Retina (tissue), 1 donor: ENCODE measurements around the gene PRDM16.

Experiments used
- DNase-seq: peaks from one replicate; pipeline ENCODE4 v3.0.0-alpha.2; 2016

PRDM16 gene

DNA sequence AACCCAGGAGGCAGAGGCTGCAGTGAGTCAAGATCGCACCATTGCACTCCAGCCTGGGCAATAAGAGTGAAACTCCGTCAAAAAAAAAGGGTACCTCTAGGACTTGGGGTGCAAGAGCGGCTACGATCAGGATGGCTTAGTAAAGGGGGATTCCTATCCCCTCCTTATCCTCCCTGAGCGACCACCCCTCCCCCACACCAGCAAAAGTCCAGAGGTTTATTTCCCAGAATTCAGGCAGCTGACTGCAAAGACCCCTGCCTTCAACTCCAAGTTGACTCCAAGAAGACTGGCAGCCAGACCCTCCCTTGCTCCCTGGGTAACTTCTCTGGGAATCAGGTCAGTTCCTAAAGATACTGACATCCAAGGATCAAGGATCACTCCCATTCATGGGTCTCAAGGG is 12.4 kb upstream of the PRDM16 start:
- DNase-seq, result no peak

DNA sequence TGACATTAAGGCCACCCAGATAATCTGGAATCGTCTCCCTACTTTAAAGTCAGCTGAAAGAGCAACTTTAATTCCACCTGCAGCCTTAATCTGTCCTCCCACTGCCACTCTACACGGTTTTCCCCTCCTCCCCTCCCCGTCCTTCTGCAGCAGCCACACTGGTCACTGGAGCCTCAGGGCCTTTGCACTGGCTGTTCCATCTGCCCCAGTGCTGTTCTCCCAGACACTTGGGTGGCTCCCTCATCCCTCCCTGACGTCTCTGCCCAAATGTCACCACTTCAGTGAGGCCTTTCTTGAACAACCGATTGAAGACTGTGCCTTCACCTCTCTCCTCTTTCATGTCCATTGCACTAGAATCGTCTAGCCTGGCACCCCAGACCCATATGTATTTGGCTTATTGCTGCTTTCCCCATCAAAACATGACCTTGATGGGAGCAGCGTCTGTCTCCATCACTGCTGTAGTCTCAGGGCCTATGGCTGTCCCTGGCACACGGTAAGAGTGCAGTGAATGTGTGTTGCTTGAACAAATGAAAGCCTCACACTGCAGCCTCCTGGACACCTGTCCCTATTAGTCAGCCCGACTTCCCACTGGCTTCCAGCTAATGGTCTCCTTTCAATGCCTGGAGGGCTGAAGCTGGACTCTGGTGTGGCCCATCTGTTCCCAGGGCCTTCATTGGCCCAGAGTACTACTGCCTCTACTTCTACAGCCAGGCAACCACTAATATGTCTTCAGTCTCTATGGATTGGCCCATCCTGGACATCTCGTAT is 10.6 kb upstream of the PRDM16 start:
- DNase-seq, result no peak

DNA sequence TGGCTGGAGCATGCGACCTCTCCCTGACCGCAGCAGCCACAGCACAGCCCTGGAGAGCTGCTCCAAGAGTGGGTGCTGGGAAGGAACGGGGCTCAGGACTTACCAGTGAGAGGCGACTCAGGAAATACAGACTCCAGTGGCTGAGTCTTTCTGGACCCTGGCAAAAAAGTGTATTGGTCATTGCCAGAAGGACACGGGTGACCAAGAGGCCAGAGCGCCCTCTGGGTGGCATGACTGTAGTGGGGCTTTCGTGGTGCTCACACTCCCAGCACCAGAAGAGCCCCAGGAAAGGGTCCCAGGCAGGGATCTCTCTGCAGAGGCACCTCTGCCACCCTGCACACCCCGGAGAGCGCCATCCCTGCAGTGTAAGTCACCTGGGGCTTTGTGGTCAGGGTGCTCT is 8.9 kb upstream of the PRDM16 start:
- DNase-seq, result no peak

DNA sequence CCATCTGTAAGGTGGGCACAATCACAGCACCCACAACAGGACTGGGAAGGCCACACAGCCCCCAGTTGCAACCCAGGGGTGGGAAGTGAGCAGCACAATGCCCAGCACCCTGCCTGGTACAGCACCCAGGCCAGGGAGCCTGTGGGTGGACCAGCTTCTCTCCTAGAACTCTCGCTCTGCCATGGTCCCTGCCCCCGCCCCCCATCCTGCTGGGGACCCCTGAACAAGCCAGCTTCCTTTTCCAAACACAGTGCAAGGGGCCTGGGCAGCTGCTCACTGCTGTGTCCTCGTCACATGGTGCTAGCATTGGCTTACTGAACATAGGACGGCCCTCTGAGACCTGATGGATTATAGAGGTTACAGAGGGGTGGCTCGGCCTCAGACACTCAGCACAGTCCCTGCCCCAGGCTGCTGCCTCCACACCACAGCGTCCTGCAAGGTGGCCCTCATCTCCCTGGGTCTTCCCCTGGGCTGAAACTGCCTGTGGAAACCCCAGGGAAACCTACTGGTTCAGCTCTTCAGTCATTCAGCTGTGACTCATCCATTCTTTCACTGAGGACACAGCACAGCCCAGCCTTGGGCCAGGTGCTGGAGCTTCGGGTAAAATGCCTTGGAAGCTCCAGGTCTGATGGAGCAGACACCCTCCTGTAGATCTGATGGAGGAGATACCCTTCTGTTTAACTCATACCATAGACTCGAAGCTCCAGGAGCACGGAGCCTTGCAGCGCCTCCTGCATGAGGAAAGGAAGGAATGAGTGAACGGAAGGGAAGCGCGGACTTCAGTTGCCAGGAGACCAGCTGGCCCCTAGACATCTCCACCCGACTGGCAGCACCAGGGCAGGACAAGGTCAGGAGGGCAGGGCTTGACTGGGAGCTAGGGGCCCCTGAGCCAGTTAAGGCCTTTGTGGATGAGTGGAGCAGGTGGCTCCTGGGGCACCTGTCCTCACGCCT is 8.1 kb upstream of the PRDM16 start:
- peak; percentile 33 for DNase-seq

DNA sequence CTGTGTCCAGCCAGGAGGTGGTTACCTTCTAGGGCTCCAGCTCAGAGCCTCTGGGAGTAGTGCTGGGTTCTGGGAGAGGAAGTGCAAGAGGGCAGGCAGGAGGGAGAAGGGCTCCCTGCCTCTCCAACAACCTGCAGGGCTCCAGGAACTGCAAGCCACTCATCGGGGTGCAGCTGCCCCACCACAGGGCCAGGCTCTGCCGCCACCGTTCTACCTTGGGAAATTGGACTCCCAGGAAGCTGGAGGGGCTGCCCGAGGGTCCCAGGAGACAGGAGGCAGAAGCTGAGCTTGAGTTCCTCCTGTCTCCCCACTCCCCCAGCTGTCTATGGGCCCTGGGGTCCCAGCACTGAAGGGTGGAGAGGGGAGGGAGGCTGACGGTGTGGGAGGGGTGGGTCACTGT is 7.4 kb upstream of the PRDM16 start:
- DNase-seq, result peak; percentile 28

DNA sequence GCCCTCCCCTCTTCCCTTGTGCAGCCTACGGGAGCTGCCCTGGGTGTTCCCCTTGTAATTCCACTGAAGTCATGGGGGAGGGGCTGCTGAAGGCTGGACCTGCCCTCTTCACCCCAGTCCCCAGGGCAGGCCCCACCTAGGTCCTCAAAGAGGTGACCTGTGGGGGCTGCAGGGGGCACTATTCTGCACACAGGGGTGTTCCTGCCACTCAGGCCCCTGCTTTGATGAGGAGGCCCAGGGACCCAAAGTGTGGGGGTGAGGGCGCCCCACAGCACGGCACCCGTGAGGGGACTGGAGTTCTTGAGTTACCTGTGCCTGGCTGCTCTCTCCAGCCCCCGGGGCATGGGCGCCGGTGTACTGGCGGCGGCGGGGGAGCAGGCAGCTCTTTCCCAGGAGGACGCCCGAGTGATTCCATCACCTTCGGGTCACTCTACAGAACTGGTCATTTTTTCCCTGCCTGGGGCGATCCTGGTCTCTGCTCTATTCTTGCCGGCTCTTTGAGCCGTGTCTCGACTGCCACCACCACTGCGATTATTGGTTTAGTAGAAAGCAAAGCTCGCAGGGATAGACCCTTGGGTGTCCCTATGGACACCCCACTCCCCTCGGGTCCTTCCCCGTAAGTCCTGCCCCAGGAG is 6.9 kb upstream of the PRDM16 start:
- peak; percentile 38 for DNase-seq

DNA sequence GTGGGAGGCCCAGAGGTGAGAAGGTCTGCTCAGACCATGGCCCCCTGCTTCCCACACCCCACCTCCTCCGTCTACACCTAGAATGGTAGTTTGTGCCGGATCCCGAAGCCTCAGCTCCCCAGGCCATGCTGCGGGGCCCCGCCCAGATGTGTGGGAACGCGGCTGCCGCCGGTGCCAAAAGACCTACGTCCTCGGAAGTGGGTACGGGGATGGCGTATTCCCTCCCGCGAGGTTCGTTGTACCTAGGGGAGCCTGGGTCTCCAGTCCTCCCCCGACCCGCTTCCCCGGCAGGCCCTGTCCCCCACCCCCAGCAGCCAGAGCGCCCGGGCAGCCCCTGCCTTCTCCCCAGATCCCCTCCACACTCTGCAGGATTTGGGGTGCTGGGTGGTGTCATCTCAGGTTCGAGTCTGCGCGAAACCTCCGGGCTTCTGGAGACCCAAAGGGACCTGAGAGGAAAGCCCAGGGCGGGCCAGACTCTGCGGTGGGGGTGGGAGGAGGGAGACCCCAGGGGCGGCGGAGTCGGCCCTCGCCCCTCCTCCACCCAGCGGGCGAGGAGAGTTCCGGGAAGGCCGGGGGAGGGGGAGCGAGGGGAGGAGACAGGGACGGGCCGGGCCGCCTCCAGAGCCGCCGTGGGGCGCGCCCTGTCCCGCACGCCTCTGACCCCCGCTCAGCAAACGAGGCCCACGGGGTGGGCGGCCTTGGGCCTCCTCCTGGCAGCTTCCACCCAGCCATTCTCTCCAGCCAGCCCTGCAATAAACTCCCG is 6.2 kb upstream of the PRDM16 start:
- DNase-seq, result peak; percentile 32

DNA sequence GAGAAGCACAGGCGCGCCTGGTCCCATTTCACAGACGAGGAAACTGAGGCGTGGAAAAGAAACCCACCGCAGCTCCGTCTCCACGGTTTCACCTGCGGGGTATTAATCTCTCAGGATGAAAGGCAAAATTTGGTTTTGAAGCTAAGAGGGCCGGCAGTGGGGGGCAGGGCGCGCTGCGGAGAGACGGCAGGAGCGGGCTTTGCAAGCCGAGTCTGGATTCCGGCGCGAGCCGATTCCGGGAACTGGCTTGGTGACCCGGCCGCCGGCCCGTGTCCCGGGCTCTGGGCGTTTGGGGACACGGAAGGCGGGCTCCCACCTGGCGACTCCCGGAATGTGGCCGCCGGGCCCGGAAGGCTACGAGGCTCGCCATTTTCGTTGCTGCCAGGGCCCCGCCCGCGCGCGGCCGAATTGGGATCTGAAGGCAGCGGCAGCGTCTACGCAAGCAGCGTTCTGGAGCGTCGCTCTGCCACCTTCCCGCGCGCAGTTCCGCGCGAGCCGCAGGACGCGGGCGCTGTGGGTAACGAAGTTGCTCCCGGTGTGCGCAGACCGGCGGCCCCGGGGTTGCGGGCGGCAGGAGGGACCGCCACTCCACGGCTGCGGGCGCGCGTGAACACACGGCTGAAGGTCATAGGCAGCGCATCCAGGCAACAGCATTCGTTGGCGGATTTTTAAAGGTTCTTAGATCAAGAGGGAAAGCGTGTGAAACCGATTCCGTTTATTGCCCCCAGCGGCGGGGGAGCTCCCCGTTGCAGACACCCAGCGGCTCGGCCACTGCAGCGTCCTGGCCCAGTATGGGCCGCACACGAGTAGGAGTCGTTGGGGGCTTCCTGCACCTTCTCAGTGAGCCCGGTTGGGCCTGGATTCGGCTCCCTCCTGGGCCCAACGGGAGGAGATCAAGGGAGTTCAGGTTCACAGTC is 5.4 kb upstream of the PRDM16 start:
- DNase-seq, result peak; percentile 72

DNA sequence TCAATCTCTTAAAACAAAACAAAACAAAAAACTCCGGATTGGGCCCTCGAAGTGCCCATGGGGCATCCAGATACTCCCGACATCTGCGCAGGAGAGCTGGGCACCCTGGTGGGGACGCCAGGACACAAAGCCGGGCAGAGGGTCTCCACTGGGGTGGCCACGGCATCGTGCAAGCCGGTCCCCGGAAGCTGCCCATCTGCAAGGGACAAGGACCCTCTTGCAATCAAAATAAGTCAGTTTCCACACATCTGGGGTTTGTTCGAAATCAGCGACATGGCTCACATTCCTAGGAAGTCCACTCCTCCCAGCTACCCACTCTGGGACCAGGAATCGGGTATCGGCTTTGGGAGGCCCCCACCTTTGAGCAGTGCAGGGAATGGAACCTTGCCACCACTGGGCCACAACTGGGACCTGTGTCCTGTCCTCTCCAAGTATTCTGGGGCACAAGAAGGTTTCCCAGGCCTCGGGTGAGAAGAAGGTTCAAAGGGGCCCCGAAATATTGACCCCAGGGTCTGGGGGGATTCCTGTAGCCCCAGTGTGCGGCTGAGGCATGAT is 4.6 kb upstream of the PRDM16 start:
- no peak for DNase-seq

DNA sequence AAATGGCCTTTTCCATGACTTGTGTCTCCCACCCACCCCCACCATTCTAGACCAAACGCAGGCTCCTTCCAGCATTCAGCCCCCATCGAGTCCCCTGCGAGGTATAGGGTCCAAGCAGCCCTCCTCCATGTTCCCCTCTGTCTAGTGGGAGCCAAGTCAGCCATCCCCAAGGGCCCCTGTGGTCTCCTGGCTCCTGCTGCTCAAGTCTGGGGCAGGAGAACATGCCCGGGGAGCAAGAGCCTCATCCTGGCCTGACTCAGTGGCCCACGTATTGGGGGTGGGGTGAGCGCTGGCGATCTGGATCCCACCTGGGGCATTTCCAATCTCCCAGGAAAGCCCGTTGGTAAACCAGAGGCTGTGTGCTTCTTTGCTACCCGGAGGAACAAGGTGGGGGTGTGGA is 4.1 kb upstream of the PRDM16 start:
- no peak for DNase-seq

DNA sequence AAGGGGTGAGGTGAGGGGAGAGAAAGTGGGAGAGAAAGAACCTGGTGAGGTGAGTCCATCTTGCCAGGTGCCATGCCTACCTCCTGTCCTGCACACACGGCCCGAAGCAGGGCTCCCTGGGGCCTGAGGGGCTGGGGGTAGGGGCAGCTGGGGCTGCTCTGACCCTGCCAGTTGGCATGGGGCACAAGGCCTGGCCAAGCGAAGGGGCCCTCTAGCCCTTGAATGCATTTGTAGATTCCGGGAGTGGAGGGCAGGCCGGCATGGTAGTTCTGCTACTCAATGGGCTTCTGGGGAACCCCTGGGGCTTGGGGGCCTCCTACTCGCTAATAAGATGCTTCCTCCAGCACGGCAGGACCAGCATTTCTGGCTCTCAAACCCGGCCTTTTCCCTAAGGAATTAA is 3.6 kb upstream of the PRDM16 start:
- DNase-seq, result no peak

DNA sequence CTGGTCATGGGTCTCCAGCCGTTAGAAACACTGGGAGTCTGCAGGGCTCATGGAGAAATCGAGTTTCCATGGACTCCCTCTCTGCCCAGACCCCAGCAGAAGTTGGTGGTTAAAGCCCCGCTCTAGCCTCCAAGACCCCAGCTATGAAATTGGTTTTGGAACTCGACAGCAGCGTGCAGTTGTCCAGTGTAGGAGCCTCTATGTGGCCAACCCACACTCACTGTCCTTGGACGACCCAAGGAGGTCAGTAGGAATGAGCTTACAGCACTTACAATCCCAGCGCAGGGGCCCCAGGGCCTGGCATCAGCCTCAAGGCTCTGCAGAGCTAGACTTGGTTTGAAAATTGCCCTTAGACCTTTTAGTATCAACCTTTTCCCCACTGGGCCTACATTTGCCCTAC is 3.2 kb upstream of the PRDM16 start:
- no peak for DNase-seq

DNA sequence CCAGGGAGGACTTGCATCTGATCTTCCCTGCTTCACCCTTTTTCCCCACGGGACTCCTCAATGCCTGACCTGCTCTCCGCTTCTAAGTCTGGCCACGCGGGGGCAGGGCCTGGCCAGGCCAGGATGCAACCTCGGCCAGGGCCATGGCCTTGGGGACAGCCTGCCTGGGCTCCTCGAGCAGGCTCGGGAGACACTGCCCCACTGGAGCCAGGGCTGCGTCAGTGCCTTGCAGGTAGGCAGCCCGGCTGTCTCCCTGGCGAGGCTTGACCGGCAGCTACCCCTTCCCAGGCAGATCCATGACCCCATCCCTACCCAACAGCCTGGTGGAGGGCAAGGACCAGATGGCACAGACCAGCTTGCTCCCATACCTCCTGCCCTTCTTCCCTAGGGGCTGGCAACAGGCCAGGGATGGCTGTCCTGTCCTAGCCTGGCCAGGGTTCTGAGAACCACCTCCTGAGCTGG is 2.7 kb upstream of the PRDM16 start:
- DNase-seq, result peak; percentile 73

DNA sequence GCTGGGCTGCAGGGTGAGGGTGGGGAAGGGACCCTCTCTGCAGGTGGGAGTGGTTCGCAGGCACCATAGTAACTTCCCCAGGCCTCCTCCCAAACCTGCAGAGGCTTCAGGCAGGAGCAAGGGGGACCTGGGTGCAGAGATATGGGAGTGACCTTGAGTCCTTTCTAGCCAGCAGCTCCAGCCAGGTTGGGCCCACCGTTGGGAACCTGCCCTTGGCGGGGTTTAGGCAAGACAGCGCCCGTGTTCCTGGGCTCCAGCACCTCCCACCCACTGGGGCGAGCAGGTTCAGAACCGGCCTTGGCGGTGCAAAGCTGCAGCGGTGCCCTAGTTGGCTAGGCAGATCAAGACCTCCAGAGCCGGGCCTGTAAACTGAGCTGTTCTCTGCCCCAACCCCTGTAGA is 2.2 kb upstream of the PRDM16 start:
- DNase-seq, result no peak

DNA sequence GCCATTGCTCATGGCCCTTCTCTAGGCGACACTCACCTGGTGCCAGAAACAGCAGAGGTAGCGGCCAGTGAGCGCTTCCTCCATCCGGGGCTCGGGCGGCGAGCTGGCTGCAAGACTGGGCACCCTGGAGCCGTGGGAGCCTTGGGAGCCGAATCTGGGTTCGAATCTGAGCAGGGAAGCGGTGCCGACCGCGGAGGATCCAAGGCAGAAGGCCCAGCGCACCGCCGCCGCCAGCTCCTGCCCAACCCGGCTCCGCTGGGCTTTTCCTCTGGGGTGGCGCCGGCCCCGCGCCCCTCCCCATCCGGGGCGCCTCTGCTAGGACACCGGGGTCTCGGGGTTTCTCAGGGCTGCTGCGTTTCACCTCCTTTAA is 1.7 kb upstream of the PRDM16 start:
- no peak for DNase-seq

DNA sequence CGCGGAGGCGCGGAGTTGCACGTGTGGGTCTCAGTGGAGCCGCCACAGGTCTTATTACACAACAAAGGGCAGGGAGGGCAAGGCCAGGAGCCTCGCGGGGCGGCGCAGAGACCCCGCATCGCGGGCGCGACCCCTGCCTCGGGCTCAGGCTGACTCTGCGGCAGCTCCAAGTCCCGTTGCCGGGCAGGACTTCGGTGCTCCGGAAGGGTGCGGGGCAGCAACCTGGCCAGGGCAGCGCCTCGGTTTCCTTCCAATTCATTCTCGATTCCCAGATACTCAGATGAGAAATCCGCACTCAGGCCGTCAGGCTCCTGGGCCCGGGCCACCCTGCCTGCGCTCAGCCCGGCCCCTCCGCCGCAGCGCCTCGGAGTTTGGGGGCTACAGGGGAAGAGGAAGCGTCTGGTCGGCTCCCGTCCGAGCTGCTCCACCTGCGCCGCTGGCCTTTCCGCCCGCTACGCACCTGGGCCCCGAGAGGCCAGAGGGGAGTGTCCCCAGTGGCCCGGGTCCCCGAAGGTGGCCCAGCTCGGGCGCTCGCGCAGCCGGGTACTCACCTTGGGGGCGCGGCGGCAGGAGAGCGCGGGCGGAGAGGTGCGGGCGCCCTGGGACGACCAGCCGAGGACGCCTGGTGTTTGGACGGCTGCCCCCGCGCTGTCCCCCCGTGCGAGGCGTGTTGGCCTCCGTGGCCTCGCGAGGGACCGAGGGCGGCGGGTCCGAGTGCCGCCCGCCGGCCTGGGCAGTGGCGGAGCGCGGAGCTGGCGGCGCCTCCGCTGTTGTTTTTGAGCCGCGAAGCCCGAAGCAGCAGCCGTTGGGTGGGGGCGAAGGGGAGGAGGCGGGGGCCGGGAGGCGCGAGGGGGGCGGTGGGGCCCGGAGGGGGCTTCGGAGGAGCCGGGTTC is 1.1 kb upstream of the PRDM16 start:
- peak; percentile 59 for DNase-seq

DNA sequence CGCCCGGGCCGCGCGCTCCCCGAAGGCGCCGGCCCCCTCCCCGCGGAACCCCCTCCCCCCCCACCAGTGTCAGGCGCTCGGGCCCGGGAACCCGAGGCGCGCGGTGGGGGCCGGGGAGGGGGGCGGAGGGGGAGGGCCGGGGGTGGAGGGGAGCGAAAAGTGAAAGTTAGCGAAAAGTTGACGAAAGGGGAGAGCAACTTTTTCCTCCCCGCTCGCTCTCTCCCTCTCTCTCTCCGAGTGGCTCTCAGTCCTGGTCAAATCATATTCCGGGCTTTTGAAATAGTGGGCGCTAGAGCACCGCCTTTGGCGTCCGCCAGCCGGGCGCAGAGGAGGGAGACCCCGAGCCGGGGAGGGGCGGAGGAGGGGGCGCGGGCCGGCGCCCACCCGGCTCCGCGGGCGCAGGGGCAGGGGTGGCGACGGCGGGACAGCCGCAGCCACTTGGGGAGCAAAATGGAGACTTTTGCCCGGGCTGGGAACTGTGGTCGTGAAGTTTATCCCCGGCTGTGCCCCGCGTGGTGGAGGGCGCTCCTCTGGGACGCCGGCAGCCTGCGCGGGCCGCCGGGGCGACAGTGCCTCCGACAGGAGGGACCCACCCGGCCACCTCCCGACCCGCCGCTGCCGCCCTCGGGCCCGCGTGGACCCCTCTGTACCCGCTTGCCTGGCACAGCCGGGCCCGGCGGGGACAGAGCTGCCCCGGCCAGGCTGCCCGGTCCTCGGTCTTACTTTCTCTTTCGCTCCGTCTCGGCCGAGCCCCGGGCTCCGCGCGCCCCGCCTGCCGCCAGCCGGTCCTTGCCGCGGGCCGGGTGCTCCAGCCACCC is 697 bp downstream of the PRDM16 start:
- peak; percentile 61 for DNase-seq

DNA sequence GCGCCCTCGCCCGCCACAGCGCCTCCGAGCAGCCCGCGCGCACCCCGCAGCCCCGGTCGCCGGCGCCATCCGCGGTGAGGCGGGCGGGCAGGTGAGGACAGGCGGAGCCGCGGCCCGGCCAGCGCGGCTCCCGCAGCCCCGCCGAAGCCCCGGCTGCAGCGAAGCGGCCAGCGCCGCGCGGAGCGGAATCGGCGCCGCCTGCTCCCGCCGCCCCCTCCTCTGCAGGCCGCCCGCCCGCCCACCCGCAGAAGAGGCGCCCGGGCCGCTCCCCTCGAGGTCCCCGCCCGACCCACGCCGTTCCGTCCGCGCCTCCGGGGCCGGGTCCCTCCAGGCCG is 1.3 kb downstream of the PRDM16 start:
- DNase-seq, result no peak
